Liver (tissue), 9 donors: ENCODE data around the gene RTCB. TPM values are rescaled to one million over a fixed set of nuclear protein-coding genes. Genes with fewer than 3 reads are reported as not detected.

Experiments
- DNase-seq: peaks from one replicate; pipeline ENCODE4 v3.0.0-alpha.2; 2017; ENCODE audit warnings: low spot score
- H3K27ac ChIP-seq, 2 donors: one replicate each; pipeline ENCODE4 v1.7.0; 2013; ENCODE audit warnings: inconsistent platforms in 2 of 2, low read length in 2 of 2, control low read depth in 1 of 2, low read depth in 1 of 2, mild to moderate bottlenecking in 1 of 2
- H3K27me3 ChIP-seq, 4 donors: one replicate each; pipeline versions ENCODE4 v1.6.1 to v1.7.0; 2013; ENCODE audit warnings: low read length in 3 of 4, inconsistent platforms in 1 of 4, mild to moderate bottlenecking in 1 of 4, moderate library complexity in 1 of 4; ENCODE audit not compliant: control insufficient read depth in 4 of 4, insufficient read depth in 4 of 4
- H3K36me3 ChIP-seq, 4 donors: one replicate each; pipeline versions ENCODE4 v1.6.1 to v1.7.0; 2013; ENCODE audit warnings: low read length in 3 of 4, mild to moderate bottlenecking in 3 of 4, low read depth in 1 of 4, moderate library complexity in 1 of 4; ENCODE audit not compliant: control insufficient read depth in 4 of 4, insufficient read depth in 3 of 4
- H3K4me1 ChIP-seq, 4 donors: one replicate each; pipeline versions ENCODE4 v1.6.1 to v1.7.0; 2013; ENCODE audit warnings: low read length in 3 of 4, mild to moderate bottlenecking in 3 of 4, moderate library complexity in 1 of 4; ENCODE audit not compliant: control insufficient read depth in 4 of 4, insufficient read depth in 4 of 4
- H3K4me3 ChIP-seq, 3 donors: one replicate each; pipeline versions ENCODE4 v1.6.1 to v1.7.0; 2013; ENCODE audit warnings: low read length in 3 of 3, control low read depth in 1 of 3, low read depth in 1 of 3, mild to moderate bottlenecking in 1 of 3
- H3K9ac ChIP-seq, 2 donors: one replicate each; pipeline ENCODE4 v1.7.0; 2013; ENCODE audit warnings: low read length in 2 of 2, mild to moderate bottlenecking in 2 of 2, moderate library complexity in 2 of 2, control low read depth in 1 of 2, low read depth in 1 of 2
- H3K9me3 ChIP-seq, 4 donors: one replicate each; pipeline versions ENCODE4 v1.6.1 to v1.7.0; 2013; ENCODE audit warnings: low read length in 3 of 4; ENCODE audit not compliant: control insufficient read depth in 4 of 4
- FOXA1 ChIP-seq: IDR thresholded peaks from 2 replicates; pipeline ENCODE4 v1.6.1; 2016; ENCODE audit warnings: antibody characterized with exemption
- GABPA ChIP-seq, 2 donors: IDR thresholded peaks in 1 of 2; conservative IDR thresholded peaks in 1 of 2; 2 replicates each; pipeline ENCODE4 v1.6.1; 2016; ENCODE audit warnings: antibody characterized with exemption in 2 of 2, mild to moderate bottlenecking in 1 of 2, moderate library complexity in 1 of 2
- HNF4A ChIP-seq, 2 donors: conservative IDR thresholded peaks; 2 replicates each; pipeline ENCODE4 v1.6.1; 2016; ENCODE audit warnings: antibody characterized with exemption in 2 of 2, mild to moderate bottlenecking in 2 of 2
- HNF4G ChIP-seq: IDR thresholded peaks from 2 replicates; pipeline ENCODE4 v1.6.1; 2016; ENCODE audit warnings: antibody characterized with exemption
- JUND ChIP-seq, 2 donors: IDR thresholded peaks; 2 replicates each; pipeline ENCODE4 v1.6.1; 2016; ENCODE audit warnings: antibody characterized with exemption in 2 of 2
- NR2F2 ChIP-seq: IDR thresholded peaks from 2 replicates; pipeline ENCODE4 v1.6.1; 2016; ENCODE audit warnings: antibody characterized with exemption
- RAD21 ChIP-seq, 2 donors: IDR thresholded peaks; 2 replicates each; pipeline ENCODE4 v1.6.1; 2016; ENCODE audit warnings: antibody characterized with exemption in 2 of 2, mild to moderate bottlenecking in 2 of 2
- RXRA ChIP-seq, 2 donors: IDR thresholded peaks; 2 replicates each; pipeline ENCODE4 v1.6.1; 2017 to 2018; ENCODE audit warnings: antibody characterized with exemption in 2 of 2, mild to moderate bottlenecking in 1 of 2
- TAF1 ChIP-seq: conservative IDR thresholded peaks from 2 replicates; pipeline ENCODE4 v1.6.1; 2016; ENCODE audit warnings: antibody characterized with exemption, mild to moderate bottlenecking
- YY1 ChIP-seq: IDR thresholded peaks from 2 replicates; pipeline ENCODE4 v1.6.1; 2016; ENCODE audit warnings: antibody characterized with exemption, mild to moderate bottlenecking
- WGBS: extraction: QIAGEN DNeasy Blood & Tissue Kit; methylation state at CpG from one replicate; pipeline ENCODE4 v1.1.7; 2013; 5-methylcytosine and 5-hydroxymethylcytosine counted together
- polyA plus RNA-seq, 2 donors: library from polyadenylated mRNA; stranded (reverse) in 1 of 2; unstranded in 1 of 2; fragments of 200-250 nt in 1 of 2; fragments of >200 nt in 1 of 2; fragmentation: Nextera tagmentation in 1 of 2; extraction: Ambion mirVana in 1 of 2; gene quantifications; one replicate each; pipeline versions ENCODE4 v1.2.1 to v1.2.3, GENCODE V29; 2013 to 2015
- total RNA-seq, 2 donors: library from RNA; depleted of rRNA; stranded (reverse); fragments of >200 nt; gene quantifications; one replicate each; pipeline ENCODE4 v1.2.3, GENCODE V29; 2014
- TF ChIP-seq, protein P1 (sequence below): IDR thresholded peaks from 2 replicates; pipeline ENCODE4 v1.6.1; 2016; ENCODE audit warnings: antibody characterized with exemption
- TF ChIP-seq, protein P2 (sequence below): fragments of 150-350 bp; IDR thresholded peaks from 2 replicates; pipeline ENCODE4 v1.5.1; 2017; ENCODE audit warnings: improper control_type of control experiment, low read depth, low read length; ENCODE audit not compliant: missing input control
- TF ChIP-seq, protein P3 (sequence below): IDR thresholded peaks from 2 replicates; pipeline ENCODE4 v1.6.1; 2016; ENCODE audit warnings: antibody characterized with exemption
- TF ChIP-seq, protein P4 (sequence below): IDR thresholded peaks from 2 replicates; pipeline ENCODE4 v1.6.1; 2016; ENCODE audit warnings: antibody characterized with exemption
- TF ChIP-seq, protein P5 (sequence below): IDR thresholded peaks from 2 replicates; pipeline ENCODE4 v1.6.1; 2016; ENCODE audit warnings: antibody characterized with exemption, mild to moderate bottlenecking
- donor health status: healthy.
- donor health status: healthy.
- donor health status: healthy.
- donor health status: healthy.
- donor health status: healthy.

Gene RTCB
- total and polyA plus RNA-seq, 4 donors: 36.7 to 76.7 (median 46.3) TPM

DNA sequence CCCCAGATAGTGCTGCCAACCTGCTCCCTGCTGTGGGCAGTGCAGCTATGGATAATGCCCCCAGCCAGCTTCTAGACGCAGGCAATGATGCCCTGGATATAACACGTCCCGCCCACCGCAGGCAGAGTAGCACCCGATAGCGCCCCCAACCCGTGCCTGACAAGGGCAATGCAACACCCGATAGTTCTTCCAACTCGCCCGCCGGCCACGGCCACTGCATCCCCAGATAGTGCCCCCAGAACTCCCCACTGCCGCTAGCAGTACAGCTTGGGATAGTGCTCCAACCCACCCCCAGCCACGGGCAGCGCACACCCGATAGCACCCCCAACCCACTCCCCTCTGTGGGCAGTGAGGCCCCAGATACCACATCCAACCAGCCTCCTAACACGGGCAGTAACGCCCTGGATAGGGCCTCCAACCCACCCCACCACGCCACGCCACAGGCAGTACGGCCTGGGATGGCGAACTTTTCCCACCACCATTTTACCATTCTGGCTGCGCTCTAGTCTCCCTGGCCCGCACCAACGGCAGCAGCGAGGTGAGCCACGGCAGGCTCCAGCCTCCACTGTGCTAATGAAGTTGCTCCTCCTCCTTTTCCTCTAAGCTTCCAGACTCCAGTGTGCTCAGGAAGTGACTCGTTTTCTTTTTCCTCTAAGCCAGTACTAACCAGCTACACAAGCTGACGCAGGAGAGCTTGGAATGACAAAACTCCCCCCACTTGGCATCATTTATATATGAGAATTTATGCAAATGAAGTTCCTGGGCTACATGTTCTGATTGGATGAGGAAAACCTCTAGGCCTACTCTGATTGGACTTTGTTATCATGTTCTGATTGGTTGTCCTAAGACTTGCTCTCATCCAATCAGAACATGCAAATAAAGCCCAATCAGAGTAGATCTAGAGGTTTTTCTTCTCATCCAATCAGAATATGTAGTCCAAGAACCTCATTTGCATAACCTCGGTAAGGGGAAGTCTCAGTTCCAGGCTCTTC lies 57.4 kb downstream of the RTCB start:
- H3K27me3 ChIP-seq: no peaks in the 10 kb centered on the region
- no peaks in the 10 kb centered on the region for H3K4me1 ChIP-seq
- H3K36me3 ChIP-seq: no peaks in the 10 kb centered on the region
- 88% methylated on average over 30 of the region's 30 CpGs for WGBS
- no peak overlapping the region for H3K27ac ChIP-seq
- TF ChIP-seq, protein P1, sequence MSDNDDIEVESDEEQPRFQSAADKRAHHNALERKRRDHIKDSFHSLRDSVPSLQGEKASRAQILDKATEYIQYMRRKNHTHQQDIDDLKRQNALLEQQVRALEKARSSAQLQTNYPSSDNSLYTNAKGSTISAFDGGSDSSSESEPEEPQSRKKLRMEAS: no peak
- TF ChIP-seq YY1 (no peak), JUND (IDR thresholded peaks at IDR 0.05) (no peak), FOXA1 (no peak), NR2F2 (no peak), TAF1 (no peak), GABPA (IDR thresholded peaks at IDR 0.05 in 1 of 2, conservative IDR thresholded peaks at IDR 0.05 in 1 of 2) (no peak)
- TF ChIP-seq, protein P2, sequence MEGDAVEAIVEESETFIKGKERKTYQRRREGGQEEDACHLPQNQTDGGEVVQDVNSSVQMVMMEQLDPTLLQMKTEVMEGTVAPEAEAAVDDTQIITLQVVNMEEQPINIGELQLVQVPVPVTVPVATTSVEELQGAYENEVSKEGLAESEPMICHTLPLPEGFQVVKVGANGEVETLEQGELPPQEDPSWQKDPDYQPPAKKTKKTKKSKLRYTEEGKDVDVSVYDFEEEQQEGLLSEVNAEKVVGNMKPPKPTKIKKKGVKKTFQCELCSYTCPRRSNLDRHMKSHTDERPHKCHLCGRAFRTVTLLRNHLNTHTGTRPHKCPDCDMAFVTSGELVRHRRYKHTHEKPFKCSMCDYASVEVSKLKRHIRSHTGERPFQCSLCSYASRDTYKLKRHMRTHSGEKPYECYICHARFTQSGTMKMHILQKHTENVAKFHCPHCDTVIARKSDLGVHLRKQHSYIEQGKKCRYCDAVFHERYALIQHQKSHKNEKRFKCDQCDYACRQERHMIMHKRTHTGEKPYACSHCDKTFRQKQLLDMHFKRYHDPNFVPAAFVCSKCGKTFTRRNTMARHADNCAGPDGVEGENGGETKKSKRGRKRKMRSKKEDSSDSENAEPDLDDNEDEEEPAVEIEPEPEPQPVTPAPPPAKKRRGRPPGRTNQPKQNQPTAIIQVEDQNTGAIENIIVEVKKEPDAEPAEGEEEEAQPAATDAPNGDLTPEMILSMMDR: no peak
- no peak overlapping the region for H3K9ac ChIP-seq
- no peak for DNase-seq
- no peaks in the 10 kb centered on the region for H3K9me3 ChIP-seq
- H3K4me3 ChIP-seq: peak overlapping the region in 1 of 3 donors; percentile 9

DNA sequence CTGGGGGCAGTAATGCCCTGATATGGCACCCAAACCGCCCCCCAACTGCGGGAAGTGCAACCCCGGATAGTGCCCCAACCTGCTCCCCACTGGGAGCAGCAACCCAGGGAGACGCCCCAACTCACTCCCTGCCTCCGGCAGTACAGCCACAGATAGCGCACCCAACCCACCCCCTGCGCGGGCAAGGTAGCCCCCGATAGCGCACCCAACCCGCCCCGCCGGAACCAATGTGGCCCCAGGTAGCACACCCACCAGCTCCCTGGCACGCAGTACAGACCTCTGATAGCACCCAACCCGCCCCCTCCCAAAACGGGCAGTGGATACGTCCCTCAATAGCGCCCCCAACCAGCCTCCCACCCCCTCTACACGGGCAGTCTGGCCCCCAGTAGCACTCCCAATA lies 58.2 kb downstream of the RTCB start:
- Histone ChIP-seq H3K27me3 (no peaks in the 10 kb centered on the region), H3K4me1 (no peaks in the 10 kb centered on the region), H3K36me3 (no peaks in the 10 kb centered on the region), H3K9me3 (no peaks in the 10 kb centered on the region), H3K27ac (no peak overlapping the region), H3K4me3 (no peak overlapping the region), H3K9ac (no peak overlapping the region)
- 93% methylated on average over 19 of the region's 19 CpGs for WGBS
- no peak for DNase-seq
- no peak for TF ChIP-seq RAD21 (IDR thresholded peaks at IDR 0.05)

DNA sequence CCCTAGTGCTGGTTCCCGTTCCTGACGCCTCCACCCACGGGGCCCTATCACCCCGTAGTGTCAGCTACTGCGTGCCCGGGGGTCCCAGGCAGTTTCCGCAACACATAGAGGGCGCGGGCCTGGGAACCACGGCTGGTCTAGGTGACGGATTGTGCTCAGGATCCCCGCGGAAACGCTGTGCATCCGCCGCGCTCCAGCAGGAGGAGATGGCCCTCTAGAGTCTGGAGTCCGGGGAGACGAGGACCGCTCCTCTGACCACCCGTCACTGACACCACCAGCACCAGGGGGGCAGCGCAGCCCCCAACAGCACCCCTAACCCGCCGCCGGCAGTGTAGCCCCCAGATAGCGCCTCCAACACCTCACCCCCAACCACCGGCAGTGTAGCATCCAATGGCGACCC lies 58.8 kb downstream of the RTCB start:
- Histone ChIP-seq H3K4me1 (no peaks in the 10 kb centered on the region), H3K27me3 (no peaks in the 10 kb centered on the region), H3K27ac (no peak overlapping the region), H3K9ac (no peak overlapping the region), H3K36me3 (no peaks in the 10 kb centered on the region), H3K9me3 (no peaks in the 10 kb centered on the region), H3K4me3 (no peak overlapping the region)
- TF ChIP-seq, protein P3, sequence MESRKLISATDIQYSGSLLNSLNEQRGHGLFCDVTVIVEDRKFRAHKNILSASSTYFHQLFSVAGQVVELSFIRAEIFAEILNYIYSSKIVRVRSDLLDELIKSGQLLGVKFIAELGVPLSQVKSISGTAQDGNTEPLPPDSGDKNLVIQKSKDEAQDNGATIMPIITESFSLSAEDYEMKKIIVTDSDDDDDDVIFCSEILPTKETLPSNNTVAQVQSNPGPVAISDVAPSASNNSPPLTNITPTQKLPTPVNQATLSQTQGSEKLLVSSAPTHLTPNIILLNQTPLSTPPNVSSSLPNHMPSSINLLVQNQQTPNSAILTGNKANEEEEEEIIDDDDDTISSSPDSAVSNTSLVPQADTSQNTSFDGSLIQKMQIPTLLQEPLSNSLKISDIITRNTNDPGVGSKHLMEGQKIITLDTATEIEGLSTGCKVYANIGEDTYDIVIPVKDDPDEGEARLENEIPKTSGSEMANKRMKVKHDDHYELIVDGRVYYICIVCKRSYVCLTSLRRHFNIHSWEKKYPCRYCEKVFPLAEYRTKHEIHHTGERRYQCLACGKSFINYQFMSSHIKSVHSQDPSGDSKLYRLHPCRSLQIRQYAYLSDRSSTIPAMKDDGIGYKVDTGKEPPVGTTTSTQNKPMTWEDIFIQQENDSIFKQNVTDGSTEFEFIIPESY: no peak
- TF ChIP-seq FOXA1 (no peak), RXRA (IDR thresholded peaks at IDR 0.05) (no peak), HNF4G (no peak), HNF4A (conservative IDR thresholded peaks at IDR 0.05) (no peak)
- TF ChIP-seq, protein P4, sequence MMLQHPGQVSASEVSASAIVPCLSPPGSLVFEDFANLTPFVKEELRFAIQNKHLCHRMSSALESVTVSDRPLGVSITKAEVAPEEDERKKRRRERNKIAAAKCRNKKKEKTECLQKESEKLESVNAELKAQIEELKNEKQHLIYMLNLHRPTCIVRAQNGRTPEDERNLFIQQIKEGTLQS: no peak
- TF ChIP-seq, protein P5, sequence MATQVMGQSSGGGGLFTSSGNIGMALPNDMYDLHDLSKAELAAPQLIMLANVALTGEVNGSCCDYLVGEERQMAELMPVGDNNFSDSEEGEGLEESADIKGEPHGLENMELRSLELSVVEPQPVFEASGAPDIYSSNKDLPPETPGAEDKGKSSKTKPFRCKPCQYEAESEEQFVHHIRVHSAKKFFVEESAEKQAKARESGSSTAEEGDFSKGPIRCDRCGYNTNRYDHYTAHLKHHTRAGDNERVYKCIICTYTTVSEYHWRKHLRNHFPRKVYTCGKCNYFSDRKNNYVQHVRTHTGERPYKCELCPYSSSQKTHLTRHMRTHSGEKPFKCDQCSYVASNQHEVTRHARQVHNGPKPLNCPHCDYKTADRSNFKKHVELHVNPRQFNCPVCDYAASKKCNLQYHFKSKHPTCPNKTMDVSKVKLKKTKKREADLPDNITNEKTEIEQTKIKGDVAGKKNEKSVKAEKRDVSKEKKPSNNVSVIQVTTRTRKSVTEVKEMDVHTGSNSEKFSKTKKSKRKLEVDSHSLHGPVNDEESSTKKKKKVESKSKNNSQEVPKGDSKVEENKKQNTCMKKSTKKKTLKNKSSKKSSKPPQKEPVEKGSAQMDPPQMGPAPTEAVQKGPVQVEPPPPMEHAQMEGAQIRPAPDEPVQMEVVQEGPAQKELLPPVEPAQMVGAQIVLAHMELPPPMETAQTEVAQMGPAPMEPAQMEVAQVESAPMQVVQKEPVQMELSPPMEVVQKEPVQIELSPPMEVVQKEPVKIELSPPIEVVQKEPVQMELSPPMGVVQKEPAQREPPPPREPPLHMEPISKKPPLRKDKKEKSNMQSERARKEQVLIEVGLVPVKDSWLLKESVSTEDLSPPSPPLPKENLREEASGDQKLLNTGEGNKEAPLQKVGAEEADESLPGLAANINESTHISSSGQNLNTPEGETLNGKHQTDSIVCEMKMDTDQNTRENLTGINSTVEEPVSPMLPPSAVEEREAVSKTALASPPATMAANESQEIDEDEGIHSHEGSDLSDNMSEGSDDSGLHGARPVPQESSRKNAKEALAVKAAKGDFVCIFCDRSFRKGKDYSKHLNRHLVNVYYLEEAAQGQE: no peak
- 95% methylated on average over 28 of the region's 28 CpGs for WGBS
- no peak for DNase-seq
